Retinal pigment epithelial cell (primary cell): ENCODE data around the gene NCOA3.

Experiments used
- DNase-seq: peaks from one replicate; pipeline ENCODE4 v3.0.0-alpha.2; 2010; ENCODE audit warnings: low read depth
- H3K4me3 ChIP-seq: 2 replicates; pipeline ENCODE4 v1.5.1; 2011; ENCODE audit warnings: mild to moderate bottlenecking, low read length, control low read depth, moderate library complexity
- TF ChIP-seq, protein P1 (sequence below): conservative IDR thresholded peaks from 2 replicates; pipeline ENCODE4 v1.5.1; 2011; ENCODE audit warnings: low read depth, low read length, control low read depth, inconsistent platforms

Gene NCOA3

DNA sequence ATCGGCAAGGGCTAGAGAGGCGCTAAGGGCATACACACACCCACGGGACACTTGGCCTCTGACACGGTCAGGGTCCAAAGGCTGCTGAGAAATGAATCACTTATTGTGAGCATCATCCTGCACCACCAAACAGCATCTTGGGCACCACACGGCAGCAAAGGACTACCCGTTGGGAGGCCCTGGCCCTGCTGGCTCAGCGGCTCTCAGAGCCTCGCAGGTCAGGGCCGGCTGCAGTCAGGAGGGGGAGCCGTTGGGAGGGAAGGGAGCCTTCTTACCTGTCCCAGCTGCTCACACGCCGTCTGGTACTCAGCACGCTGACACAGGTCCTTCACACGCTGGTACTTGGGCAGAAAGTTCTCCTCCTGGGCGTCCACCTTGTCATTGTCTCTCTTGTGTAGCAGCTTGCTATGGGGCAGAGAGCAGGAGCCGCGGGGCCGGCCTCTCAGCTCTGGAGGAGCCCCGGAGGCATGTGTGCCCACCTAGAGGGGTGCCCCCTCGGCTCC is 174.6 kb downstream of the NCOA3 start:
- DNase-seq, result no peak
- no peak overlapping the region for H3K4me3 ChIP-seq
- TF ChIP-seq, protein P1, sequence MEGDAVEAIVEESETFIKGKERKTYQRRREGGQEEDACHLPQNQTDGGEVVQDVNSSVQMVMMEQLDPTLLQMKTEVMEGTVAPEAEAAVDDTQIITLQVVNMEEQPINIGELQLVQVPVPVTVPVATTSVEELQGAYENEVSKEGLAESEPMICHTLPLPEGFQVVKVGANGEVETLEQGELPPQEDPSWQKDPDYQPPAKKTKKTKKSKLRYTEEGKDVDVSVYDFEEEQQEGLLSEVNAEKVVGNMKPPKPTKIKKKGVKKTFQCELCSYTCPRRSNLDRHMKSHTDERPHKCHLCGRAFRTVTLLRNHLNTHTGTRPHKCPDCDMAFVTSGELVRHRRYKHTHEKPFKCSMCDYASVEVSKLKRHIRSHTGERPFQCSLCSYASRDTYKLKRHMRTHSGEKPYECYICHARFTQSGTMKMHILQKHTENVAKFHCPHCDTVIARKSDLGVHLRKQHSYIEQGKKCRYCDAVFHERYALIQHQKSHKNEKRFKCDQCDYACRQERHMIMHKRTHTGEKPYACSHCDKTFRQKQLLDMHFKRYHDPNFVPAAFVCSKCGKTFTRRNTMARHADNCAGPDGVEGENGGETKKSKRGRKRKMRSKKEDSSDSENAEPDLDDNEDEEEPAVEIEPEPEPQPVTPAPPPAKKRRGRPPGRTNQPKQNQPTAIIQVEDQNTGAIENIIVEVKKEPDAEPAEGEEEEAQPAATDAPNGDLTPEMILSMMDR, result no peak

DNA sequence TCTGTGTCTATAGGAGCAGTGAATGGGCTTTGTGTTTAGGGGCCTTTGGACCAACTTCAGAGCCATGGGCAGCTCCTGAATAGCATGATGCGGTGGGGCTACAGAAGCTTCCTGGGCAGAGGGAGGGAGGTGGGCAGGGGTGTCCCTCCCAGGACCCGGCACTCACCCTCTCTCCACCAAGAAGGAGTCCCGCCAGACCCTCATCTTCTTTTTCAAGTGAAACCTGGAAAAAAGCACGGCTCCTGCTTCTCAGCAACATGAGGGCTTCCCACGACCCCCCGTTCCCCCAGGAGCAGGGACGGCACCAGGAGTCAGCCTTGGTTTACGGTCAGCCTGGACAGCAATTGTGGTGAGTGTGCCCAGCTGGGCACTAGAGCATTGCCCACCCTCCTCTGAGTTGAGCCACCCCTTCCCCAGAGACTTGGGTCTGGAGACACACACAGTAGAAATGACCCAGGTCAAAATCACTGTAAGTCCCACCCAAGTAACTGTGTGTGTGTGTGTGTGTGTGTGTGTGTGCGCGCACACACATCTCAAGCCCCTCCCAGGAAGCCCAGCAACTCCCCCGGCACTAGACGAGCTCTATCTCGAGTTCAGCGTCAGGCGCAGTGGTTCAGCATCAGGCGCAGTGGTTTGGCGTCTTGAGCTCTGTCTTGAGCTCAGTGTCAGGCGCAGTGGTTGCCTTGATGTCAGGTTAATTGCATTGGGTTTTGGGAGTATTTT is 175.4 kb downstream of the NCOA3 start:
- TF ChIP-seq, protein P1, result no peak
- DNase-seq, result no peak
- no peak overlapping the region for H3K4me3 ChIP-seq

DNA sequence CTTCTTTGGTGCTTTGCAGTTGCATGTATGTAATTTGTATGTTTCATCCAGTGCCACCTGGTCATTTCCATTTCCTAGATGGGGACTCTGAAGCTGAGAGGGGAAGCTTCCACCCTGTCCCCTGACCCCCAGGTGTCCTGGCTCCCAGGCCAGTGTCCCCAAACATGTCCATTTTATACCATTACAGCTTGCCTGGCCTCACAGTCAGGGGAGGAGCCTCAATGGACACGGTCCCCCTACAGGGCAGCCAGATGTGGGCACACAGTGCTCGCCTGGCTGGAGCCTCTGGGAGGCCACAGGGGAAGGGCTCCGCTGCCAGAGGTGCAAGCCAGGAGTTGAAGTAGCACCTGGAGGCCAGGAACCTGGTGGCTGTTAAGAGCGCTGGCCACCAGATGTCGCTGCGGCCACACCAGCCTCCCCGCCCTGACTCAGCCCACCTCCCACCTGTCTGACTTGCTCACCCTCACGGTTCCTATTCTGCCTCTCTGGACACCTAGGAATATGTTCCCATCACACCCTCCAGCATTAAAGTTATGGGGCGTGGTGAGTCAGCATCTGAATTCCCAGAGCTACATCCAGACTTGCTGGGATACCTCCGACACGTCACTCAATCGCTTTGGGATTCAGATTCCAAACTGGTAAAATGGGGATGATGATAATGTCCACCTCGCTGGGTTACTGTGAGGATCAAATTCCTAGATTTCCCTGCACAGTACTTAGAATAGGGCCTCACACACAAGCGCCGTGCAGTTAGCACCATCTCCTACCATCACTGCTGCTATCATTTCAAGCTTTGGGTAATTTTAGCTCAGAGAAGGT is 176.2 kb downstream of the NCOA3 start:
- DNase-seq, result no peak
- TF ChIP-seq, protein P1, result peak; percentile 90
- no peak overlapping the region for H3K4me3 ChIP-seq

DNA sequence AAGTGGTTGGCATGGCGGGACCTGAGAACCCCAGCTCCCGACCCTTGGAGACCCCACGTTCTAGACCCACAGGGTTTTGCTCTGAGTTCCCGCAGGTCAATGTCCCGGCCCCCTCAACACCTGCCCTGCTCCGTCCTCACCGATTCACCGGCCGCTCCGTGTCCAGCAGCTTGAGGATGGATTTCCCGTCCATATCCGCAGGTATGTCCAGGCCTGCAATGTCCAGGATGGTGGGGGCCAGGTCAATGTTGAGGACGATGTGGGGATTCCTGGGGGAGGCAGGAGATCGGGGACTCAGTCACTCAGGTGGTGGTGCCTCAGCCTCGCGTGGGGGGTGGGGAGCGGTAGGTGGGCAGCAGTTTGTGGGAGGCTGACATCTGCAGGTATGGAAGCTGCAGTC is 176.8 kb downstream of the NCOA3 start:
- DNase-seq, result no peak
- TF ChIP-seq, protein P1, result no peak

GRCh38 chr20:47679462-47679861 is 177.8 kb downstream of the NCOA3 start:
- DNase-seq, result no peak
- TF ChIP-seq, protein P1, result no peak
- H3K4me3 ChIP-seq, result no peak overlapping the region

More for the DNA sequence above, 176.8 kb downstream of the NCOA3 start:
- H3K4me3 ChIP-seq, result no peak overlapping the region

DNA sequence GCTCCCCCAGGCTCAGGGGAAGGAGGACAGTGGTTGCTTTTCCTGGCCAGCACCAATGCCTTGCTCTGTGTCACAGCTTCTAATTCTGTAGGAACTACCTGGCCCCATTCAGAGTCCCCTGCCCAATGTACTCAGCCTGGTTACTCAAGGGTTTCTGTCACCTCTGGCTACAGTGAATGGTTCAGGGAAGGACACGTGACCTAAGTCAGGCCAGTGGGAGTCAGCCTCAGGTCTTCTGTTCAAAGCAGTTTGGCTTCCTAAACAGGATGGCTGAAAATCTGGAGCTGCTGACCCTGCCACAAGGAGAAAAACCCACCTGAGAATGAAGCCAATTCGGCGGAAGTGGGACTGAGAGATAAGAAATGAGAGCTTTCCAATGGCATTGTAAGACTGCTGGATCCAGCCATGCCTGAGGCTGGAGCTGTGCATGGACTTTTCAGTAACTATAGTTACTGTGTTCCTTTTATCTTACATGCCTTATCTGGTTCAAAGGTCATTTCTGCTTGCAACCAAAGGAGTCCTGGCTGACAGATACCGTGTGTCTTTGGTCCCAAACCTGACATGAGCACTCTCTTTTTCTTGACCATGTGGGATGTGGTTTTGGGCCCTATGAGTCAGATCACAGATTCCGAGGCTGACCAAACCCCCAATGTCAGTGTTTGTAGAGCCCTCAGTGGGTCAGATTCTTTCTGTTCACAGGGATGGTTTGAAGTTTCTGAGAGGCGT is 179.3 kb downstream of the NCOA3 start:
- H3K4me3 ChIP-seq, result no peak overlapping the region
- no peak for DNase-seq
- TF ChIP-seq, protein P1, result no peak
